K562 (cell line): ENCODE results near the gene TRNAU1AP. TPM values are rescaled to one million over a fixed set of nuclear protein-coding genes. Genes with fewer than 3 reads are reported as not detected.
A peak's percentile ranks its signal among the peaks of the same experiment; 100 is the strongest.

Experiments used
- BRD9 ChIP-seq: fragments of 450-650 bp; IDR thresholded peaks from 2 replicates; pipeline ENCODE4 v1.6.1; 2018; ENCODE audit warnings: low read depth; ENCODE audit not compliant: partially characterized antibody
- FOXP1 ChIP-seq: sonication (generic); formaldehyde crosslinking; IDR thresholded peaks from 2 replicates; pipeline ENCODE4 v1.8.0; 2022; ENCODE audit warnings: mild to moderate bottlenecking, missing genetic modification reagents
- HDAC3 ChIP-seq: fragments of 450-650 bp; IDR thresholded peaks from 2 replicates; pipeline ENCODE4 v1.6.1; 2018; ENCODE audit warnings: borderline replicate concordance, mild to moderate bottlenecking, moderate library complexity; ENCODE audit not compliant: partially characterized antibody
- HNRNPH1 ChIP-seq: fragments of 200-400 bp; formaldehyde crosslinking; optimal IDR thresholded peaks from 2 replicates; pipeline ENCODE3; 2017; ENCODE audit warnings: low read depth, mild to moderate bottlenecking, low read length, moderate library complexity
- MYBL2 ChIP-seq, 2 experiments: fragments of 450-650 bp in 1 of 2; sonication (generic) in 1 of 2; formaldehyde crosslinking in 1 of 2; IDR thresholded peaks; 2 replicates each; pipeline versions ENCODE4 v1.6.1 to v1.8.1; 2017 to 2022; ENCODE audit warnings: borderline replicate concordance in 1 of 2, inconsistent platforms in 1 of 2, low read depth in 1 of 2, mild to moderate bottlenecking in 1 of 2, missing genetic modification reagents in 1 of 2, moderate library complexity in 1 of 2
- POLR2A ChIP-seq: fragments of 450-650 bp; conservative IDR thresholded peaks from 2 replicates; pipeline ENCODE4 v1.6.1; 2016
- PURB ChIP-seq: sonication (generic); formaldehyde crosslinking; IDR thresholded peaks from 2 replicates; pipeline ENCODE4 v1.9.0; 2021; ENCODE audit warnings: low read depth, mild to moderate bottlenecking, missing genetic modification reagents
- RCOR1 ChIP-seq, 2 experiments: IDR thresholded peaks; 2 replicates each; pipeline ENCODE4 v1.6.1; 2012; ENCODE audit warnings: low read depth in 2 of 2, low read length in 2 of 2, borderline replicate concordance in 1 of 2, improper control_type of control experiment in 1 of 2
- RUNX1 ChIP-seq: sonication (generic); IDR thresholded peaks from 2 replicates; pipeline ENCODE4 v1.6.1; 2016; ENCODE audit warnings: antibody characterized with exemption, low read depth
- SMAD3 ChIP-seq: fragments of 450-650 bp; formaldehyde crosslinking; conservative IDR thresholded peaks from 2 replicates; pipeline ENCODE4 v1.4.0; 2020; ENCODE audit warnings: mild to moderate bottlenecking
- SREBF2 ChIP-seq: sonication (generic); formaldehyde crosslinking; IDR thresholded peaks from 2 replicates; pipeline ENCODE4 v1.4.0; 2020; ENCODE audit warnings: mild to moderate bottlenecking, missing genetic modification reagents
- STAG1 ChIP-seq: sonication (generic); formaldehyde crosslinking; IDR thresholded peaks from 2 replicates; pipeline ENCODE4 v1.5.0; 2020; ENCODE audit warnings: missing genetic modification reagents, borderline replicate concordance
- polyA plus RNA-seq, 8 experiments: library from polyadenylated mRNA; depleted of rRNA in 4 of 8; stranded (reverse) in 5 of 8; unstranded in 3 of 8; fragments of >200 nt; fragmentation: Nextera tagmentation in 2 of 8; fragmentation: Illumina TruSeq in 1 of 8; extraction: Ambion mirVana in 2 of 8; extraction: Trizol in 1 of 8; gene quantifications; 2 replicates each; pipeline versions ENCODE4 v1.2.1 to v1.2.3, GENCODE V29; 2011 to 2014; ENCODE audit warnings: inconsistent platforms in 1 of 8, missing spikeins in 1 of 8
- total RNA-seq, 7 experiments: library from RNA; depleted of rRNA in 6 of 7; stranded (reverse); fragments of >200 nt in 6 of 7; fragmentation: Illumina TruSeq in 2 of 7; extraction: Trizol in 2 of 7; gene quantifications; 2 replicates each; pipeline versions ENCODE4 v1.2.1 to v1.2.3, GENCODE V29; 2011 to 2021; ENCODE audit warnings: low replicate concordance in 1 of 7
- TF ChIP-seq, protein P1 (sequence below): sonication (generic); formaldehyde crosslinking; IDR thresholded peaks from 2 replicates; pipeline ENCODE4 v1.4.0; 2020; ENCODE audit warnings: mild to moderate bottlenecking, missing genetic modification reagents
- TF ChIP-seq, protein P2 (sequence below): fragments of 200-600 bp; sonication (generic); IDR thresholded peaks from one replicate; pipeline ENCODE4 v1.6.1; 2012; ENCODE audit warnings: mild to moderate bottlenecking, low read depth, low read length, inconsistent platforms

TRNAU1AP gene
- total and polyA plus RNA-seq, 9 of the 15 experiments (the other 6 are each of a cell fraction or from before 2014, with no cell fraction given) = 34.9 to 110 (median 46.3) TPM

DNA sequence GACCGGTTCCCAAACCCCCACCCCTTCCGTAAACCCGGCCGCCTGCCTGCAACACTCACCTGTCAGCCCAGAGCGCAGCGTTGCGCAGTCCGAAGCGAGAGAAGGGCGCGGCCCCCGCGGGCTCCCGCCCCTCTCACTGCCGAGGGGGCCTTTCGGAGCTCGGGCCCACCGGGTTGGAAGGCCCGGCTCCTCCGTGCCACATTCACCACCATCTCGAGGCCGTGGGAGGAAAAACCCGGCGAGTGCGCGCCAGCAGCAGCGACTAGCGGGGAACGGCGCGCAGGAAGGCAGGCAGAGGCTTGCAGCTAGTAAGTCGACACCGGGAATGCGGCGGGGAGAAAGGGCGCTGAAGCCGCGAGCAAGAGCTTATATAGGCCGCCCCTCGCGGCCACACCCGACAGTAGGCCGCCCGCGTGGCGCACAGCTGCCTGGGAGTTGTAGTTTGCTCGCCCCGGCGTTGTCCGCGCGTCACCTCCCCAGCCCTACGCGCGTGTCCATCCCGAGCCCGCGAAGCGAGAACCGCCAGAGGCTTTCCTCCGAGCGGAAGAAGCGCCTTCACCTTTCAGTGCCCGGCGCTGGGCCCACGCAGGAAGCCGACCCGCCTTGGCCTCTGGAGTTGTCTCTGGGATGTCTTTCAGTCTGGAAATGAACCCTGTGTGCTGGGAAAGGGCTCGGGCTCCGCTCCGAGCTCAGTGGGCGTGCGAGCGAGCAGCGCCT is 28.8 kb downstream of the TRNAU1AP start (continued):
- TF ChIP-seq, protein P1, sequence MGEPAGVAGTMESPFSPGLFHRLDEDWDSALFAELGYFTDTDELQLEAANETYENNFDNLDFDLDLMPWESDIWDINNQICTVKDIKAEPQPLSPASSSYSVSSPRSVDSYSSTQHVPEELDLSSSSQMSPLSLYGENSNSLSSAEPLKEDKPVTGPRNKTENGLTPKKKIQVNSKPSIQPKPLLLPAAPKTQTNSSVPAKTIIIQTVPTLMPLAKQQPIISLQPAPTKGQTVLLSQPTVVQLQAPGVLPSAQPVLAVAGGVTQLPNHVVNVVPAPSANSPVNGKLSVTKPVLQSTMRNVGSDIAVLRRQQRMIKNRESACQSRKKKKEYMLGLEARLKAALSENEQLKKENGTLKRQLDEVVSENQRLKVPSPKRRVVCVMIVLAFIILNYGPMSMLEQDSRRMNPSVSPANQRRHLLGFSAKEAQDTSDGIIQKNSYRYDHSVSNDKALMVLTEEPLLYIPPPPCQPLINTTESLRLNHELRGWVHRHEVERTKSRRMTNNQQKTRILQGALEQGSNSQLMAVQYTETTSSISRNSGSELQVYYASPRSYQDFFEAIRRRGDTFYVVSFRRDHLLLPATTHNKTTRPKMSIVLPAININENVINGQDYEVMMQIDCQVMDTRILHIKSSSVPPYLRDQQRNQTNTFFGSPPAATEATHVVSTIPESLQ (CRISPR knock-in tag) = peak; percentile 24; the same call in 1 of the 2 replicates
- TF ChIP-seq HNRNPH1 (no peak), RUNX1 (no peak), SREBF2 (no peak), SMAD3 (CRISPR knock-in tag) (no peak; the same call in 1 of the 2 replicates), BRD9 (no peak), FOXP1 (CRISPR knock-in tag) (peak; percentile 13; the same call in 1 of the 2 replicates), POLR2A (peak; percentile 100), MYBL2 (IDR thresholded peaks at IDR 0.05; ENCODE audit: low read depth) (no peak), MYBL2 (CRISPR knock-in tag; IDR thresholded peaks at IDR 0.05; ENCODE audit: borderline replicate concordance) (no peak), HDAC3 (no peak), RCOR1 (IDR thresholded peaks at IDR 0.05; ENCODE audit: borderline replicate concordance in 1 of 2, low read depth in 2 of 2, low read length in 2 of 2) (peak in 1 of 2 experiments; percentile 76; a peak in 2 of 4 replicates), PURB (CRISPR knock-in tag) (no peak), STAG1 (CRISPR knock-in tag) (no peak)
- TF ChIP-seq, protein P2, sequence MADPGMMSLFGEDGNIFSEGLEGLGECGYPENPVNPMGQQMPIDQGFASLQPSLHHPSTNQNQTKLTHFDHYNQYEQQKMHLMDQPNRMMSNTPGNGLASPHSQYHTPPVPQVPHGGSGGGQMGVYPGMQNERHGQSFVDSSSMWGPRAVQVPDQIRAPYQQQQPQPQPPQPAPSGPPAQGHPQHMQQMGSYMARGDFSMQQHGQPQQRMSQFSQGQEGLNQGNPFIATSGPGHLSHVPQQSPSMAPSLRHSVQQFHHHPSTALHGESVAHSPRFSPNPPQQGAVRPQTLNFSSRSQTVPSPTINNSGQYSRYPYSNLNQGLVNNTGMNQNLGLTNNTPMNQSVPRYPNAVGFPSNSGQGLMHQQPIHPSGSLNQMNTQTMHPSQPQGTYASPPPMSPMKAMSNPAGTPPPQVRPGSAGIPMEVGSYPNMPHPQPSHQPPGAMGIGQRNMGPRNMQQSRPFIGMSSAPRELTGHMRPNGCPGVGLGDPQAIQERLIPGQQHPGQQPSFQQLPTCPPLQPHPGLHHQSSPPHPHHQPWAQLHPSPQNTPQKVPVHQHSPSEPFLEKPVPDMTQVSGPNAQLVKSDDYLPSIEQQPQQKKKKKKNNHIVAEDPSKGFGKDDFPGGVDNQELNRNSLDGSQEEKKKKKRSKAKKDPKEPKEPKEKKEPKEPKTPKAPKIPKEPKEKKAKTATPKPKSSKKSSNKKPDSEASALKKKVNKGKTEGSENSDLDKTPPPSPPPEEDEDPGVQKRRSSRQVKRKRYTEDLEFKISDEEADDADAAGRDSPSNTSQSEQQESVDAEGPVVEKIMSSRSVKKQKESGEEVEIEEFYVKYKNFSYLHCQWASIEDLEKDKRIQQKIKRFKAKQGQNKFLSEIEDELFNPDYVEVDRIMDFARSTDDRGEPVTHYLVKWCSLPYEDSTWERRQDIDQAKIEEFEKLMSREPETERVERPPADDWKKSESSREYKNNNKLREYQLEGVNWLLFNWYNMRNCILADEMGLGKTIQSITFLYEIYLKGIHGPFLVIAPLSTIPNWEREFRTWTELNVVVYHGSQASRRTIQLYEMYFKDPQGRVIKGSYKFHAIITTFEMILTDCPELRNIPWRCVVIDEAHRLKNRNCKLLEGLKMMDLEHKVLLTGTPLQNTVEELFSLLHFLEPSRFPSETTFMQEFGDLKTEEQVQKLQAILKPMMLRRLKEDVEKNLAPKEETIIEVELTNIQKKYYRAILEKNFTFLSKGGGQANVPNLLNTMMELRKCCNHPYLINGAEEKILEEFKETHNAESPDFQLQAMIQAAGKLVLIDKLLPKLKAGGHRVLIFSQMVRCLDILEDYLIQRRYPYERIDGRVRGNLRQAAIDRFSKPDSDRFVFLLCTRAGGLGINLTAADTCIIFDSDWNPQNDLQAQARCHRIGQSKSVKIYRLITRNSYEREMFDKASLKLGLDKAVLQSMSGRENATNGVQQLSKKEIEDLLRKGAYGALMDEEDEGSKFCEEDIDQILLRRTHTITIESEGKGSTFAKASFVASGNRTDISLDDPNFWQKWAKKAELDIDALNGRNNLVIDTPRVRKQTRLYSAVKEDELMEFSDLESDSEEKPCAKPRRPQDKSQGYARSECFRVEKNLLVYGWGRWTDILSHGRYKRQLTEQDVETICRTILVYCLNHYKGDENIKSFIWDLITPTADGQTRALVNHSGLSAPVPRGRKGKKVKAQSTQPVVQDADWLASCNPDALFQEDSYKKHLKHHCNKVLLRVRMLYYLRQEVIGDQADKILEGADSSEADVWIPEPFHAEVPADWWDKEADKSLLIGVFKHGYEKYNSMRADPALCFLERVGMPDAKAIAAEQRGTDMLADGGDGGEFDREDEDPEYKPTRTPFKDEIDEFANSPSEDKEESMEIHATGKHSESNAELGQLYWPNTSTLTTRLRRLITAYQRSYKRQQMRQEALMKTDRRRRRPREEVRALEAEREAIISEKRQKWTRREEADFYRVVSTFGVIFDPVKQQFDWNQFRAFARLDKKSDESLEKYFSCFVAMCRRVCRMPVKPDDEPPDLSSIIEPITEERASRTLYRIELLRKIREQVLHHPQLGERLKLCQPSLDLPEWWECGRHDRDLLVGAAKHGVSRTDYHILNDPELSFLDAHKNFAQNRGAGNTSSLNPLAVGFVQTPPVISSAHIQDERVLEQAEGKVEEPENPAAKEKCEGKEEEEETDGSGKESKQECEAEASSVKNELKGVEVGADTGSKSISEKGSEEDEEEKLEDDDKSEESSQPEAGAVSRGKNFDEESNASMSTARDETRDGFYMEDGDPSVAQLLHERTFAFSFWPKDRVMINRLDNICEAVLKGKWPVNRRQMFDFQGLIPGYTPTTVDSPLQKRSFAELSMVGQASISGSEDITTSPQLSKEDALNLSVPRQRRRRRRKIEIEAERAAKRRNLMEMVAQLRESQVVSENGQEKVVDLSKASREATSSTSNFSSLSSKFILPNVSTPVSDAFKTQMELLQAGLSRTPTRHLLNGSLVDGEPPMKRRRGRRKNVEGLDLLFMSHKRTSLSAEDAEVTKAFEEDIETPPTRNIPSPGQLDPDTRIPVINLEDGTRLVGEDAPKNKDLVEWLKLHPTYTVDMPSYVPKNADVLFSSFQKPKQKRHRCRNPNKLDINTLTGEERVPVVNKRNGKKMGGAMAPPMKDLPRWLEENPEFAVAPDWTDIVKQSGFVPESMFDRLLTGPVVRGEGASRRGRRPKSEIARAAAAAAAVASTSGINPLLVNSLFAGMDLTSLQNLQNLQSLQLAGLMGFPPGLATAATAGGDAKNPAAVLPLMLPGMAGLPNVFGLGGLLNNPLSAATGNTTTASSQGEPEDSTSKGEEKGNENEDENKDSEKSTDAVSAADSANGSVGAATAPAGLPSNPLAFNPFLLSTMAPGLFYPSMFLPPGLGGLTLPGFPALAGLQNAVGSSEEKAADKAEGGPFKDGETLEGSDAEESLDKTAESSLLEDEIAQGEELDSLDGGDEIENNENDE = no peak
